Uterus (tissue), 4 donors: ENCODE data around the gene ARID1B. TPM values are rescaled to one million over a fixed set of nuclear protein-coding genes. Genes with fewer than 3 reads are reported as not detected.
A peak's percentile ranks its signal among the peaks of the same experiment; 100 is the strongest.

Experiments used
- DNase-seq, 2 donors: peaks; one replicate each; pipeline ENCODE4 v3.0.0-alpha.2; 2019 to 2020
- H3K27ac ChIP-seq, 2 donors: fragments of 200-600 bp; sonication (generic); 1 replicate in 1 of 2; 2 replicates in 1 of 2; pipeline ENCODE4 v1.5.1; 2016 to 2018
- H3K27me3 ChIP-seq, 2 donors: fragments of 200-600 bp; sonication (generic); one replicate each; pipeline ENCODE4 v1.5.1; 2018 to 2019; ENCODE audit warnings: control low read depth in 1 of 2
- H3K36me3 ChIP-seq, 2 donors: fragments of 200-600 bp; sonication (generic); one replicate each; pipeline ENCODE4 v1.5.1; 2019; ENCODE audit warnings: control low read depth in 1 of 2
- H3K4me1 ChIP-seq, 2 donors: fragments of 200-600 bp; sonication (generic); one replicate each; pipeline ENCODE4 v1.5.1; 2018 to 2019; ENCODE audit warnings: control low read depth in 1 of 2
- H3K4me3 ChIP-seq, 2 donors: fragments of 200-600 bp; sonication (generic); 1 replicate in 1 of 2; 2 replicates in 1 of 2; pipeline ENCODE4 v1.5.1; 2018 to 2019; ENCODE audit warnings: mild to moderate bottlenecking in 1 of 2
- H3K9me3 ChIP-seq, 2 donors: fragments of 200-600 bp; sonication (generic); one replicate each; pipeline ENCODE4 v1.5.1; 2019; ENCODE audit warnings: control low read depth in 1 of 2
- CTCF ChIP-seq, 4 experiments: fragments of 200-600 bp in 2 of 4; fragments of 450-650 bp in 2 of 4; sonication (generic) in 2 of 4; IDR thresholded peaks; one replicate each; pipeline ENCODE4 v1.5.1; 2016 to 2019; ENCODE audit warnings: antibody characterized with exemption in 4 of 4, mild to moderate bottlenecking in 2 of 4, moderate library complexity in 1 of 4
- POLR2A ChIP-seq, 2 donors: fragments of 450-650 bp; IDR thresholded peaks; one replicate each; pipeline ENCODE4 v1.6.1; 2016; ENCODE audit warnings: antibody characterized with exemption in 2 of 2, mild to moderate bottlenecking in 1 of 2, moderate library complexity in 1 of 2
- intact Hi-C: fragments of 100-400 bp; cut with DNase I; formaldehyde crosslinking; loops from one replicate; pipeline ENCODE4 v1.15.1; 2023; ENCODE audit warnings: low total_unique reads
- total RNA-seq, 4 donors: library from RNA; depleted of rRNA in 3 of 4; stranded (reverse); fragments of >200 nt in 3 of 4; gene quantifications; one replicate each; pipeline versions ENCODE4 v1.1.0 to v1.2.4, GENCODE V29; 2014 to 2023
- donor health status: DM: yes; HTN: yes; CAD: no.

ARID1B gene
- total RNA-seq, 4 donors from 2014 or later = 63.8 to 198 (median 125) TPM

- DNase-seq = no peak
- Histone ChIP-seq H3K36me3 (no peaks in the 10 kb centered on the region), H3K9me3 (no peaks in the 10 kb centered on the region), H3K27ac (peak overlapping the region; percentile 99 to 100), H3K27me3 (no peaks in the 10 kb centered on the region), H3K4me3 (peak overlapping the region; percentile 53 to 95), H3K4me1 (peaks cover 0 to 9% of the 10 kb centered on the region in 2 donors)
- no peak for TF ChIP-seq POLR2A (IDR thresholded peaks at IDR 0.05)
- no peak for TF ChIP-seq CTCF (IDR thresholded peaks at IDR 0.05)
- intact Hi-C loops = no loop called here
These were observed 4.0 kb downstream of the ARID1B start for GRCh38 chr6:156780962-156781853.

- no peak for DNase-seq
- intact Hi-C loops = no loop called here
- Histone ChIP-seq H3K9me3 (no peaks in the 10 kb centered on the region), H3K4me1 (peaks cover 0 to 13% of the 10 kb centered on the region in 2 donors), H3K4me3 (peak overlapping the region; percentile 53 to 95), H3K36me3 (no peaks in the 10 kb centered on the region), H3K27ac (peak overlapping the region; percentile 99 to 100), H3K27me3 (no peaks in the 10 kb centered on the region)
- TF ChIP-seq CTCF (IDR thresholded peaks at IDR 0.05) (no peak), POLR2A (IDR thresholded peaks at IDR 0.05) (no peak)
These were observed 4.9 kb downstream of the ARID1B start for GRCh38 chr6:156781861-156782631.

DNA sequence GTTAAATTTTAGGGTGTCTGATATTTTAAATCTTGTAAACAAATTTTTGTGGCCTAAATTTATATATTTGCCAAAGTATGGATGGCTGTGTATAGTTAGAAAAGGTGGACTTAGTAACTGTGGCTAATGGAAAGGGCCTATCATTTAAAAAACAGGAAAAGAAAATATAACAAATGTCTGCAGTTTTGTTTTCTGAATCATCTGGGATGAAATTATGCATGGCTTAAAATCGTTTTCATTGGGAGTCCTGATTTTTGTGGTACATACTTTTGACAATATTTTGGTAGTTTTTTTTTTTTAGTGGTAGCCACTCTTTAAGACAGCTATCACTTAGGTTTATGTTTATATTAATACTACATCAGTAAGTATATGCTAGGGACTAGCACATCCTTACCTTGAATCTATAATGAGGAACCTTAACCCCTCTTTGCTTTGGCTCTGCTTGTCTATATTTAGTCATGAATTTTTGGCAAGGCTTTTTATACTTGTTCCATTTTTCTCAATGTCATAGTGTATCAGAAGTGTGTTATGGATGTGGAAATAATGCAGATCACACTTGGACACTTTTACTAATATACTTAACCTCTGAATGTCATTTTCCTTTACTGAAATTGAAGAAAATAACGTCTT lies 5.6 kb downstream of the ARID1B start:
- Histone ChIP-seq H3K36me3 (no peaks in the 10 kb centered on the region), H3K9me3 (no peaks in the 10 kb centered on the region), H3K27ac (peak overlapping the region; percentile 99 to 100), H3K4me1 (peaks cover 0 to 19% of the 10 kb centered on the region in 2 donors), H3K4me3 (peak overlapping the region; percentile 53 to 95), H3K27me3 (no peaks in the 10 kb centered on the region)
- no peak for DNase-seq
- intact Hi-C loops = no loop called here
- TF ChIP-seq CTCF (IDR thresholded peaks at IDR 0.05) = no peak
- TF ChIP-seq POLR2A (IDR thresholded peaks at IDR 0.05) = no peak

- Histone ChIP-seq H3K27me3 (no peaks in the 10 kb centered on the region), H3K36me3 (no peaks in the 10 kb centered on the region), H3K4me1 (peaks cover 0 to 19% of the 10 kb centered on the region in 2 donors), H3K9me3 (no peaks in the 10 kb centered on the region), H3K27ac (peak overlapping the region; percentile 99 to 100), H3K4me3 (no peak overlapping the region)
- TF ChIP-seq POLR2A (IDR thresholded peaks at IDR 0.05) = no peak
- TF ChIP-seq CTCF (IDR thresholded peaks at IDR 0.05) = no peak
- intact Hi-C loops = no loop called here
- DNase-seq = no peak
These were observed 6.8 kb downstream of the ARID1B start for GRCh38 chr6:156783958-156784357.
